Amniotic stem cell (primary cell): ENCODE measurements around the gene NKAIN2.

Experiments
- DNase-seq: peaks from one replicate; lab custom pipeline; 2025; lab: John Stamatoyannopoulos, UW

NKAIN2 gene

GRCh38 chr6:124829822-124830221 is 1026.2 kb downstream of the NKAIN2 start:
- no peak for DNase-seq

- DNase-seq = no peak
These were observed 1026.8 kb downstream of the NKAIN2 start for GRCh38 chr6:124830506-124830905.

- no peak for DNase-seq
These were observed 1050.8 kb downstream of the NKAIN2 start for GRCh38 chr6:124854338-124854922.

- DNase-seq = no peak
These were observed 1054.1 kb downstream of the NKAIN2 start for GRCh38 chr6:124857746-124858145.

GRCh38 chr6:124858564-124858963 is 1054.9 kb downstream of the NKAIN2 start:
- no peak for DNase-seq

- no peak for DNase-seq
These were observed 1055.7 kb downstream of the NKAIN2 start for GRCh38 chr6:124859366-124859765.

GRCh38 chr6:124866040-124866439 is 1062.4 kb downstream of the NKAIN2 start:
- DNase-seq = no peak

- no peak for DNase-seq
These were observed 1063.5 kb downstream of the NKAIN2 start for GRCh38 chr6:124867121-124867520.

- DNase-seq = no peak
These were observed 1064.8 kb downstream of the NKAIN2 start for GRCh38 chr6:124868481-124868880.

- no peak for DNase-seq
These were observed 1065.8 kb downstream of the NKAIN2 start for GRCh38 chr6:124869416-124869815.

GRCh38 chr6:124870611-124871459 is 1067.2 kb downstream of the NKAIN2 start:
- DNase-seq = peak; percentile 27

- no peak for DNase-seq
These were observed 1068.8 kb downstream of the NKAIN2 start for GRCh38 chr6:124872361-124873065.

- no peak for DNase-seq
These were observed 1069.4 kb downstream of the NKAIN2 start for GRCh38 chr6:124873066-124873410.
